ENCODE data around the gene CPNE4.

GRCh38 chr3:131612745-131613144 is 422.1 kb downstream of the CPNE4 start:
- TF ChIP-seq EZH2 (IDR thresholded peaks at IDR 0.05) (no peak), POLR2AphosphoS5 (IDR thresholded peaks at IDR 0.05; ENCODE audit: borderline replicate concordance, low read depth, low read length) (no peak)

Measured in SK-N-MC (cell line).